IPS DF 6.9 (cell line): ENCODE results near the gene SCARB2.

Experiments used
- DNase-seq: peaks from one replicate; pipeline ENCODE4 v3.0.0-alpha.2; 2013; ENCODE audit warnings: low read depth, low spot score
- H3K27ac ChIP-seq: one replicate; pipeline ENCODE4 v1.5.1; 2013; ENCODE audit warnings: low read length, control low read depth
- H3K27me3 ChIP-seq: 2 replicates; pipeline ENCODE4 v1.6.1; 2013; ENCODE audit warnings: mild to moderate bottlenecking, low read length; ENCODE audit not compliant: control insufficient read depth, insufficient read depth
- H3K36me3 ChIP-seq: 2 replicates; pipeline ENCODE4 v1.6.1; 2013; ENCODE audit warnings: low read length; ENCODE audit not compliant: control insufficient read depth, insufficient read depth
- H3K4me1 ChIP-seq: 2 replicates; pipeline ENCODE4 v1.6.1; 2013; ENCODE audit warnings: low read length; ENCODE audit not compliant: control insufficient read depth, insufficient read depth
- H3K4me3 ChIP-seq: 2 replicates; pipeline ENCODE4 v1.5.1; 2013; ENCODE audit warnings: mild to moderate bottlenecking, low read length
- H3K9me3 ChIP-seq: 2 replicates; pipeline ENCODE4 v1.6.1; 2013; ENCODE audit warnings: low read length, inconsistent platforms; ENCODE audit not compliant: control insufficient read depth, insufficient read depth
- WGBS: extraction: QIAGEN DNeasy Blood & Tissue Kit; methylation state at CpG from one replicate; pipeline ENCODE4 v1.1.7; 2013; ENCODE audit warnings: mixed read lengths, missing lambda C conversion rate; ENCODE audit not compliant: insufficient read length, insufficient coverage; 5-methylcytosine and 5-hydroxymethylcytosine counted together

Gene SCARB2

DNA sequence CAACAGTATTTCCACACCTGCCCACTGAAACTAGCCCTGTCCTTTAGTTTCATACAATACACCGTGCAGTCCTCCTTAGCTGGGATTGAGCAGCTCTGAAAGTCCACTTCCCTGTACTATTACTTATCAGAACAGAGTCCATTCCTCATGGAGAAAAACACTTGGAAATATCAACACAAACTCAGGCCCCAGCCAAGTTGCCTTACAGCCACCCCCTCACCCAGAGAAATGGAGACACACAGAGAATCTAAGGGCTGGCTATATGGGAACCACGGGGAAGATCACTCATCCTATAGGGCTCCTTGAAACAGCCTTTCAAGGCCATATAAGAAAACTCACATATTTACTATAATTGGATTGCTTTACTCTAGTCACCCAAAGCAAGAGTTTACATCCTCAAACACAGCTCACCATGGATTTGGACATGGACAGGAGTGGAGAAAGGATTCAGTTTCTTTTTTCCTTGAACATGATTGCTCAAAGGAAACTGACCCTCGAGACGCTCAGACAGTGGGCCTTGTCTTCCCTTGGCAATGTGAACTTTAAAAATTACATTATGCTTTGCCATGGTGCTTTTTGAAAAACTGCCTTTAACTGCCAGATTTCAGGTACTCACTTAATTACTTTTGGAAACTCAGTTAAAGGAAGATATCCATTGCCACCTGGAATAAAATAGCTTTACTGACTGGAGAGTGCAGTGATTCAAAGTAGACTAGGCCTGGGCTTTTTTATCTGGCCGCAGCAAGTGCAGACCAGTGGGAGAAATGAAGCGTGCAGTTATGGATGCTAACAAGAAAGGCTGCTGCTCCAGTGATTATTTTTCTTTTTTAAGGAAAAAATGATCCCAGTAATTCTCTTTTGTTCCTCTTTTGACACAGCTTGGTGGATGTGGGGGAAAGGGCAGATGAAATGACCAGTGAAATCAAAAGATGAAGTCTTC is 1.6 kb downstream of the SCARB2 start:
- no peak for DNase-seq
- H3K36me3 ChIP-seq = no peaks in the 10 kb centered on the region
- peaks cover 5% of the 10 kb centered on the region; the same call in 1 of the 2 replicates for H3K4me1 ChIP-seq
- no peak overlapping the region for H3K4me3 ChIP-seq
- WGBS = no CpG with 5 or more reads among the region's 6 CpGs
- no peaks in the 10 kb centered on the region for H3K9me3 ChIP-seq
- no peak overlapping the region for H3K27ac ChIP-seq
- H3K27me3 ChIP-seq = no peaks in the 10 kb centered on the region

DNA sequence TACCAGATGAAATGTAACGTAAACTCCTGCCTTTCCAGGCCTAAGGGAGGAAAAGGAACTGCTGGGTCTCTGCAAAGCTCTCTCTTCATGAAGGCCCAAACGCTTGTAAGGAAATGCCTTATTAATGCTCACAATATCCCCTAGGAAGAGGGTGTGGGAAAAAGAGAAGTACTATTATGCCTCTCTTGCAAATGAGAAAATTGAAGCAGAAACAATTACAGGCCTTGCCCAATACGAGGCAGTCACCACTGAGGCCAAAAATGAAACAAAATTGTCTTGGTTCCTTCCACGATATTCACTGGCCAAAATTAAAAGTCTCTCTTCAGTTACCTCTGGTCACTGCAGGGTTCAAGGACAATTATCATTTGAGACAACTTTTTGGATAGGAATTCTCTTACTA is 3.2 kb downstream of the SCARB2 start:
- DNase-seq = no peak
- Histone ChIP-seq H3K4me3 (no peak overlapping the region), H3K27ac (no peak overlapping the region), H3K36me3 (no peaks in the 10 kb centered on the region), H3K27me3 (no peaks in the 10 kb centered on the region), H3K4me1 (peaks cover 5% of the 10 kb centered on the region; the same call in 1 of the 2 replicates), H3K9me3 (no peaks in the 10 kb centered on the region)
- WGBS = no CpG with 5 or more reads among the region's 4 CpGs

GRCh38 chr4:76209881-76210280 is 3.7 kb downstream of the SCARB2 start:
- H3K27ac ChIP-seq = no peak overlapping the region
- no CpG with 5 or more reads among the region's 4 CpGs for WGBS
- H3K36me3 ChIP-seq = no peaks in the 10 kb centered on the region
- H3K9me3 ChIP-seq = no peaks in the 10 kb centered on the region
- H3K4me3 ChIP-seq = no peak overlapping the region
- peaks cover 5% of the 10 kb centered on the region; the same call in 1 of the 2 replicates for H3K4me1 ChIP-seq
- DNase-seq = no peak
- H3K27me3 ChIP-seq = no peaks in the 10 kb centered on the region

- no peaks in the 10 kb centered on the region for H3K9me3 ChIP-seq
- H3K36me3 ChIP-seq = no peaks in the 10 kb centered on the region
- no peaks in the 10 kb centered on the region for H3K27me3 ChIP-seq
- no peak for DNase-seq
- H3K4me1 ChIP-seq = 0 out of 2 replicates have a peak, but pooled peaks cover 2% of the 10 kb centered on the region
- H3K4me3 ChIP-seq = no peak overlapping the region
- H3K27ac ChIP-seq = no peak overlapping the region
- 100% methylated on average over 1 of the region's 9 CpGs for WGBS
These were observed 5.4 kb downstream of the SCARB2 start for GRCh38 chr4:76208005-76208765.

DNA sequence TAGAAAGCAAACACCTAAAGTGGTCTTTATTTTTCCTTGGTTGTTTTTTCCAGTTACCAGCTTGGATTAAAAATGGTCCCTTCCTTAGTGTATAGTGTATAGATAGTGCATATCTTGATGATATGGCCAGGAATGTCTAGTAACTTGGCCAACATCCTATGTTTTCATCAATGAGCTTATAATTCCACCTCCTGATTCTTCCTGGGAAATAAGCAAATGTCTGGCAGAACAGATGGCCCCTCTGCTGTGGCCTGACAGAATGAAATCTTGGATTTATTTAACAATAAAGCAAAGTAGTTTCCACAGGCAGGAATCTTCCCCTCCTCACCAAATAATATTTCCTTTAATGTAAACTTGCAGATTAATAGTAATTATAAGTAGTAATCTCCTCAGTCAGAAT is 6.1 kb downstream of the SCARB2 start:
- Histone ChIP-seq H3K9me3 (no peaks in the 10 kb centered on the region), H3K4me3 (no peak overlapping the region), H3K27me3 (no peaks in the 10 kb centered on the region), H3K36me3 (no peaks in the 10 kb centered on the region), H3K4me1 (no peaks in the 10 kb centered on the region), H3K27ac (no peak overlapping the region)
- DNase-seq = no peak

GRCh38 chr4:76206222-76206942 is 7.2 kb downstream of the SCARB2 start:
- Histone ChIP-seq H3K36me3 (no peaks in the 10 kb centered on the region), H3K4me3 (no peak overlapping the region), H3K27ac (no peak overlapping the region), H3K9me3 (no peaks in the 10 kb centered on the region), H3K27me3 (no peaks in the 10 kb centered on the region), H3K4me1 (no peaks in the 10 kb centered on the region)
- DNase-seq = no peak
- no CpG with 5 or more reads among the region's 7 CpGs for WGBS

- no peaks in the 10 kb centered on the region for H3K4me1 ChIP-seq
- no peak overlapping the region for H3K4me3 ChIP-seq
- H3K27ac ChIP-seq = no peak overlapping the region
- H3K9me3 ChIP-seq = no peaks in the 10 kb centered on the region
- DNase-seq = no peak
- H3K36me3 ChIP-seq = no peaks in the 10 kb centered on the region
- H3K27me3 ChIP-seq = no peaks in the 10 kb centered on the region
These were observed 8.1 kb downstream of the SCARB2 start for GRCh38 chr4:76205476-76205875.

GRCh38 chr4:76204936-76205335 is 8.7 kb downstream of the SCARB2 start:
- DNase-seq = no peak
- Histone ChIP-seq H3K9me3 (no peaks in the 10 kb centered on the region), H3K27ac (no peak overlapping the region), H3K36me3 (no peaks in the 10 kb centered on the region), H3K4me1 (no peaks in the 10 kb centered on the region), H3K27me3 (no peaks in the 10 kb centered on the region), H3K4me3 (no peak overlapping the region)
- WGBS = no CpG with 5 or more reads among the region's 1 CpG

DNA sequence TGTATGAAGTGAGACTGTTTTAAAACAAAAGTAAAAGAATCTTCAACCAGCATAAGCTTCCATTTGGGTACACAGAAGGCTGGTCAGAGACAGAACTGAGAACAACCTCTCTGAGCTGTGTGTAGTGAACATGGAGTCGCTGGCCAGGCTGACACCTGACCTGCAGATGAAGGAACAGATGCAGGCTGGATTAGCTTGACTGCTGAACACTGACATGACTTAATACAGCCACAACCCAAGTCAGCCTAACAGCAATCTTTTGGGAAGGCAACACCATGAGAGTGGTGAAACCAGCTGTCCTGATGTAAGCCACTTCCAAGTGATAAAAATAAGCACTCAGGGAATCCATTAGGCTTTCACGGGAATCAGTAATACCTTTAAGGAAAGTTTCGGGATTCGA is 10.1 kb downstream of the SCARB2 start:
- no peak for DNase-seq
- no peaks in the 10 kb centered on the region for H3K9me3 ChIP-seq
- H3K4me1 ChIP-seq = no peaks in the 10 kb centered on the region
- no peaks in the 10 kb centered on the region for H3K36me3 ChIP-seq
- no peak overlapping the region for H3K27ac ChIP-seq
- no peaks in the 10 kb centered on the region for H3K27me3 ChIP-seq
- no peak overlapping the region for H3K4me3 ChIP-seq
- WGBS = no CpG with 5 or more reads among the region's 4 CpGs

DNA sequence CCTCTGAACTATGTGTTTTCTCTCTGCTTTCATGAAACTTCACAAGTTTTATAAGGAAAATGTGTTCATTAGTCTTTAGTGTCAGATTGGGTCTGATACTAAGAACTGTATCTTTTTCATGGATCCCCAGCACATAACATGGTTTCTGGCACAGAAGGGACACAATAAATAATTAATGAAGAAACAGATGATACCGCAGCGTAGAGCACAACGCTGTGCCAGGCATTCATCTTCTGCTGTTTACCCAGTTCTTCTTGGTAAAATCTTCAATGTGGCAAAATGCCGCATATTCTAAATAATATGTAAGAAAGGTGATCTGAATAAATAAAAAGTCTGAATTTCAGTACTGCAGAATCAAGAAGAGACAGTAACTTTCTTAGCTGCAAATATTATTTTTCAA is 12.3 kb downstream of the SCARB2 start:
- no peaks in the 10 kb centered on the region for H3K9me3 ChIP-seq
- no peaks in the 10 kb centered on the region for H3K36me3 ChIP-seq
- no CpG with 5 or more reads among the region's 4 CpGs for WGBS
- no peak for DNase-seq
- no peak overlapping the region for H3K4me3 ChIP-seq
- H3K4me1 ChIP-seq = no peaks in the 10 kb centered on the region
- H3K27me3 ChIP-seq = no peaks in the 10 kb centered on the region
- no peak overlapping the region for H3K27ac ChIP-seq
